GM18861 (cell line): ENCODE results near the gene FAM13A.
"Not testable (repeated sequence)": the region's sequence is repeated elsewhere in the genome, so short reads cannot be mapped to it uniquely, and the experiment has no call there.

Experiments used
- ATAC-seq: cut with Tn5 transposase; IDR thresholded peaks from one replicate; pipeline ENCODE4 v1.9.1; 2021; ENCODE audit not compliant: unreplicated experiment

Gene FAM13A

GRCh38 chr4:88858752-88859151 lies 198.2 kb downstream of the FAM13A start:
- ATAC-seq: peak; percentile 93

- no peak for ATAC-seq
These were observed 199.4 kb downstream of the FAM13A start for GRCh38 chr4:88857588-88857987.

GRCh38 chr4:88854481-88854880 lies 202.5 kb downstream of the FAM13A start:
- no peak for ATAC-seq

GRCh38 chr4:88853583-88853982 lies 203.4 kb downstream of the FAM13A start:
- ATAC-seq: not testable (repeated sequence)

- no peak for ATAC-seq
These were observed 210.7 kb downstream of the FAM13A start for GRCh38 chr4:88846206-88846790.

GRCh38 chr4:88843067-88843685 lies 213.8 kb downstream of the FAM13A start:
- no peak for ATAC-seq

GRCh38 chr4:88841635-88842034 lies 215.3 kb downstream of the FAM13A start:
- ATAC-seq: no peak

- ATAC-seq: no peak
These were observed 220.8 kb downstream of the FAM13A start for GRCh38 chr4:88836216-88836615.

GRCh38 chr4:88831031-88831430 lies 226.0 kb downstream of the FAM13A start:
- ATAC-seq: no peak

- no peak for ATAC-seq
These were observed 226.4 kb downstream of the FAM13A start for GRCh38 chr4:88830598-88830997.

GRCh38 chr4:88828842-88829571 lies 228.0 kb downstream of the FAM13A start:
- ATAC-seq: no peak

GRCh38 chr4:88827442-88827841 lies 229.5 kb downstream of the FAM13A start:
- no peak for ATAC-seq

- no peak for ATAC-seq
These were observed 230.2 kb downstream of the FAM13A start for GRCh38 chr4:88826771-88827170.

- no peak for ATAC-seq
These were observed 231.1 kb downstream of the FAM13A start for GRCh38 chr4:88825931-88826330.

- ATAC-seq: peak; percentile 91
These were observed 233.7 kb downstream of the FAM13A start for GRCh38 chr4:88823058-88823919.

- ATAC-seq: no peak
These were observed 234.8 kb downstream of the FAM13A start for GRCh38 chr4:88822034-88822789.

GRCh38 chr4:88821522-88821921 lies 235.5 kb downstream of the FAM13A start:
- ATAC-seq: no peak

GRCh38 chr4:88820698-88821415 lies 236.1 kb downstream of the FAM13A start:
- ATAC-seq: no peak

- ATAC-seq: no peak
These were observed 236.9 kb downstream of the FAM13A start for GRCh38 chr4:88819818-88820697.
